Type B pancreatic cell (in vitro differentiated cells): ENCODE results near the gene KCNJ6. TPM values are rescaled to one million over a fixed set of nuclear protein-coding genes. Genes with fewer than 3 reads are reported as not detected.

ENCODE experiments used
- DNase-seq: peaks from one replicate; pipeline ENCODE4 v3.0.0; 2021; ENCODE audit warnings: mixed read lengths; ENCODE audit not compliant: unreplicated experiment; ENCODE audit errors: extremely low spot score
- H3K27ac Mint-ChIP-seq: 2 replicates; pipeline ENCODE4 v1.8.0; 2021; ENCODE audit warnings: mild to moderate bottlenecking, mixed read lengths
- H3K27me3 Mint-ChIP-seq: 2 replicates; pipeline ENCODE4 v1.8.0; 2021; ENCODE audit warnings: mixed read lengths
- H3K36me3 Mint-ChIP-seq: 2 replicates; pipeline ENCODE4 v1.8.0; 2021; ENCODE audit warnings: mixed read lengths
- H3K4me1 Mint-ChIP-seq: one replicate; pipeline ENCODE4 v1.8.0; 2021; ENCODE audit warnings: mixed read lengths; ENCODE audit not compliant: unreplicated experiment
- H3K4me3 Mint-ChIP-seq: 2 replicates; pipeline ENCODE4 v1.8.0; 2021; ENCODE audit warnings: mild to moderate bottlenecking, mixed read lengths
- H3K9me3 Mint-ChIP-seq: 2 replicates; pipeline ENCODE4 v1.8.0; 2021; ENCODE audit warnings: mixed read lengths
- CTCF ChIP-seq: fragments of 200-600 bp; sonication (generic); conservative IDR thresholded peaks from 2 replicates; pipeline ENCODE4 v1.5.0; 2021; ENCODE audit warnings: antibody characterized with exemption, mild to moderate bottlenecking
- total RNA-seq: library from RNA; stranded (reverse); gene quantifications from 2 replicates; pipeline ENCODE4 v1.2.1, GENCODE V29; 2021; ENCODE audit warnings: low replicate concordance

KCNJ6 gene
- total RNA-seq, 1 donor from 2014 or later = 2.1 TPM

- no peaks in the 10 kb centered on the region for H3K36me3 Mint-ChIP-seq
- H3K27me3 Mint-ChIP-seq = peaks cover 2% of the 10 kb centered on the region
- no peaks in the 10 kb centered on the region for H3K9me3 Mint-ChIP-seq
- H3K27ac Mint-ChIP-seq = no peak overlapping the region
- H3K4me3 Mint-ChIP-seq = no peak overlapping the region
- no peak for DNase-seq
- peaks cover 12% of the 10 kb centered on the region for H3K4me1 Mint-ChIP-seq
- no peak for TF ChIP-seq CTCF
Observed at GRCh38 chr21:37660709-37661108, 255.5 kb downstream of the KCNJ6 start.

- H3K27me3 Mint-ChIP-seq = peaks cover 7% of the 10 kb centered on the region
- no peaks in the 10 kb centered on the region for H3K36me3 Mint-ChIP-seq
- no peak overlapping the region for H3K4me3 Mint-ChIP-seq
- H3K4me1 Mint-ChIP-seq = peaks cover 12% of the 10 kb centered on the region
- no peak overlapping the region for H3K27ac Mint-ChIP-seq
- H3K9me3 Mint-ChIP-seq = no peaks in the 10 kb centered on the region
- DNase-seq = no peak
- no peak for TF ChIP-seq CTCF
Observed at GRCh38 chr21:37659874-37660273, 256.4 kb downstream of the KCNJ6 start.

- DNase-seq = no peak
- no peaks in the 10 kb centered on the region for H3K9me3 Mint-ChIP-seq
- TF ChIP-seq CTCF = no peak
- peaks cover 7% of the 10 kb centered on the region for H3K27me3 Mint-ChIP-seq
- peak overlapping the region; percentile 70 for H3K27ac Mint-ChIP-seq
- H3K4me1 Mint-ChIP-seq = peaks cover 12% of the 10 kb centered on the region
- no peaks in the 10 kb centered on the region for H3K36me3 Mint-ChIP-seq
- H3K4me3 Mint-ChIP-seq = no peak overlapping the region
Observed at GRCh38 chr21:37658817-37659458, 257.3 kb downstream of the KCNJ6 start.

- no peak for DNase-seq
- Mint-ChIP-seq H3K4me3 (no peak overlapping the region), H3K27me3 (peaks cover 7% of the 10 kb centered on the region), H3K36me3 (no peaks in the 10 kb centered on the region), H3K27ac (no peak overlapping the region), H3K9me3 (no peaks in the 10 kb centered on the region), H3K4me1 (peaks cover 12% of the 10 kb centered on the region)
- no peak for TF ChIP-seq CTCF
Observed at GRCh38 chr21:37658121-37658816, 258.0 kb downstream of the KCNJ6 start.

GRCh38 chr21:37656899-37657298 lies 259.4 kb downstream of the KCNJ6 start:
- no peak for TF ChIP-seq CTCF
- H3K36me3 Mint-ChIP-seq = no peaks in the 10 kb centered on the region
- peaks cover 7% of the 10 kb centered on the region for H3K27me3 Mint-ChIP-seq
- H3K27ac Mint-ChIP-seq = no peak overlapping the region
- no peak for DNase-seq
- H3K4me3 Mint-ChIP-seq = no peak overlapping the region
- no peaks in the 10 kb centered on the region for H3K9me3 Mint-ChIP-seq
- H3K4me1 Mint-ChIP-seq = peaks cover 12% of the 10 kb centered on the region
